Caco-2 (cell line): ENCODE results near the gene CT47C1. TPM values are rescaled to one million over a fixed set of nuclear protein-coding genes. Genes with fewer than 3 reads are reported as not detected.

ENCODE experiments used
- BruUV-seq: library from RNA; stranded (reverse); fragments of 400-500 nt; replicated peaks from 2 replicates; lab custom pipeline; 2021; lab: Mats Ljungman, UMichigan
- CTCF ChIA-PET: fragments of 300-600 bp; sonication (Branson Sonifier 250); formaldehyde crosslinking; loops from one replicate; lab custom pipeline; 2022; ENCODE audit warnings: antibody characterized with exemption; lab: Charles Lee
- POLR2A ChIA-PET: fragments of 300-600 bp; sonication (Branson Sonifier 250); formaldehyde crosslinking; loops from one replicate; lab custom pipeline; 2022; ENCODE audit warnings: antibody characterized with exemption; lab: Charles Lee
- DNase-seq, 2 experiments: peaks; one replicate each; pipeline versions ENCODE4 v3.0.0 to v3.0.0-alpha.2; 2020 to 2022
- H3K27me3 ChIP-seq: replicated peaks from 2 replicates; pipeline ENCODE4 v1.6.0; 2011; ENCODE audit warnings: low read length; ENCODE audit not compliant: control insufficient read depth, insufficient read depth
- H3K36me3 ChIP-seq: 2 replicates; pipeline ENCODE4 v1.5.1; 2011; ENCODE audit warnings: low read length; ENCODE audit not compliant: control insufficient read depth, insufficient read depth
- H3K4me1 ChIP-seq: fragments of 250-450 bp; sonication (Bioruptor Pico); 2 replicates; pipeline ENCODE4 v1.5.1; 2020; ENCODE audit warnings: mild to moderate bottlenecking
- H3K4me3 ChIP-seq: 2 replicates; pipeline ENCODE4 v1.5.1; 2011; ENCODE audit warnings: low read depth, mild to moderate bottlenecking, control low read depth, low read length
- H3K9me3 ChIP-seq: fragments of 250-450 bp; sonication (Bioruptor Pico); 2 replicates; pipeline ENCODE4 v1.5.1; 2020; ENCODE audit warnings: mild to moderate bottlenecking, moderate library complexity
- H3K27ac Mint-ChIP-seq: one replicate; pipeline ENCODE4 v1.8.0; 2022; ENCODE audit warnings: mixed read lengths; ENCODE audit not compliant: unreplicated experiment
- H3K27me3 Mint-ChIP-seq: one replicate; pipeline ENCODE4 v1.8.0; 2022; ENCODE audit warnings: mixed read lengths; ENCODE audit not compliant: insufficient read depth, unreplicated experiment
- H3K36me3 Mint-ChIP-seq: one replicate; pipeline ENCODE4 v1.8.0; 2022; ENCODE audit warnings: mild to moderate bottlenecking, mixed read lengths; ENCODE audit not compliant: insufficient read depth, unreplicated experiment
- H3K4me1 Mint-ChIP-seq: one replicate; pipeline ENCODE4 v1.8.0; 2022; ENCODE audit warnings: low read depth, mixed read lengths; ENCODE audit not compliant: unreplicated experiment
- H3K4me3 Mint-ChIP-seq: one replicate; pipeline ENCODE4 v1.8.0; 2022; ENCODE audit warnings: mild to moderate bottlenecking, moderate library complexity, mixed read lengths; ENCODE audit not compliant: unreplicated experiment
- H3K9me3 Mint-ChIP-seq: one replicate; pipeline ENCODE4 v1.8.0; 2022; ENCODE audit warnings: mixed read lengths; ENCODE audit not compliant: unreplicated experiment
- intact Hi-C: fragments of 100-400 bp; cut with micrococcal nuclease; formaldehyde crosslinking; loops from one replicate; pipeline ENCODE4 v1.10.0; 2022; ENCODE audit not compliant: unreplicated experiment
- total RNA-seq: library from RNA; stranded (reverse); gene quantifications from 2 replicates; pipeline ENCODE4 v1.2.3, GENCODE V29; 2022
- TF ChIP-seq, protein P1 (sequence below), 2 experiments: fragments of 200-600 bp in 1 of 2; IDR thresholded peaks; 1 replicate in 1 of 2; 2 replicates in 1 of 2; pipeline versions ENCODE4 v1.5.1 to v1.8.0; 2011 to 2022; ENCODE audit warnings: antibody characterized with exemption in 1 of 2, control low read depth in 1 of 2, inconsistent platforms in 1 of 2, low read depth in 1 of 2, low read length in 1 of 2, mild to moderate bottlenecking in 1 of 2, moderate library complexity in 1 of 2; ENCODE audit not compliant: insufficient read depth in 1 of 2, severe bottlenecking in 1 of 2, unreplicated experiment in 1 of 2

The CT47C1 gene
- total RNA-seq, 1 experiment from 2014 or later: not detected

DNA sequence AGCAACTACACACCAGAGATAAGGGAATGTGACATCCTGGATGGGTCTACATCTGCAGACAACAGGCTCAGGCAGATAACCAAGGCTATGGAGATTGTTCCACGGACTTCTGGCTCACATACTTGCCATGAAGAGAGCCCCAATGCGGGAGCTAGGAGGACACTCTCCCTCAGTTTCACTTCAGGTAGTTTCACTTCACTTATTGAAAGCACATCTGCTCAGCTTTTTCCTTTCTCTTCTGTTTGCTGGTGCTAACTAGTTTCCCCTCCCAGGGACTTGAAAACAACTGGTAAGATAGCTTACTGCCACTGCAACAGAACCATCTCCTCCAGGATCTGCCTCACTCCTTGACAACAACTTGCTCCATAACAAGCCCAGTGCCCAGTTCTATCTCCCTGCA lies 1.4 kb upstream of the CT47C1 start:
- H3K27me3 ChIP-seq: no peaks in the 10 kb centered on the region
- no peaks in the 10 kb centered on the region for H3K9me3 Mint-ChIP-seq
- no peaks in the 10 kb centered on the region for H3K27me3 Mint-ChIP-seq
- no peaks in the 10 kb centered on the region for H3K4me1 Mint-ChIP-seq
- H3K9me3 ChIP-seq: no peaks in the 10 kb centered on the region
- DNase-seq: no peak
- no peaks in the 10 kb centered on the region for H3K36me3 Mint-ChIP-seq
- H3K36me3 ChIP-seq: no peaks in the 10 kb centered on the region
- H3K27ac Mint-ChIP-seq: no peak overlapping the region
- BruUV-seq: no TSS peak
- TF ChIP-seq, protein P1, sequence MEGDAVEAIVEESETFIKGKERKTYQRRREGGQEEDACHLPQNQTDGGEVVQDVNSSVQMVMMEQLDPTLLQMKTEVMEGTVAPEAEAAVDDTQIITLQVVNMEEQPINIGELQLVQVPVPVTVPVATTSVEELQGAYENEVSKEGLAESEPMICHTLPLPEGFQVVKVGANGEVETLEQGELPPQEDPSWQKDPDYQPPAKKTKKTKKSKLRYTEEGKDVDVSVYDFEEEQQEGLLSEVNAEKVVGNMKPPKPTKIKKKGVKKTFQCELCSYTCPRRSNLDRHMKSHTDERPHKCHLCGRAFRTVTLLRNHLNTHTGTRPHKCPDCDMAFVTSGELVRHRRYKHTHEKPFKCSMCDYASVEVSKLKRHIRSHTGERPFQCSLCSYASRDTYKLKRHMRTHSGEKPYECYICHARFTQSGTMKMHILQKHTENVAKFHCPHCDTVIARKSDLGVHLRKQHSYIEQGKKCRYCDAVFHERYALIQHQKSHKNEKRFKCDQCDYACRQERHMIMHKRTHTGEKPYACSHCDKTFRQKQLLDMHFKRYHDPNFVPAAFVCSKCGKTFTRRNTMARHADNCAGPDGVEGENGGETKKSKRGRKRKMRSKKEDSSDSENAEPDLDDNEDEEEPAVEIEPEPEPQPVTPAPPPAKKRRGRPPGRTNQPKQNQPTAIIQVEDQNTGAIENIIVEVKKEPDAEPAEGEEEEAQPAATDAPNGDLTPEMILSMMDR (IDR thresholded peaks at IDR 0.05; ENCODE audit: insufficient read depth in 1 of 2, low read depth in 1 of 2, low read length in 1 of 2, severe bottlenecking in 1 of 2, unreplicated experiment in 1 of 2): no peak
- POLR2A ChIA-PET: no interaction called here
- no peaks in the 10 kb centered on the region for H3K4me1 ChIP-seq
- CTCF ChIA-PET: no interaction called here
- H3K4me3 ChIP-seq: no peak overlapping the region
- H3K4me3 Mint-ChIP-seq: no peak overlapping the region
- intact Hi-C loops: no loop called here

DNA sequence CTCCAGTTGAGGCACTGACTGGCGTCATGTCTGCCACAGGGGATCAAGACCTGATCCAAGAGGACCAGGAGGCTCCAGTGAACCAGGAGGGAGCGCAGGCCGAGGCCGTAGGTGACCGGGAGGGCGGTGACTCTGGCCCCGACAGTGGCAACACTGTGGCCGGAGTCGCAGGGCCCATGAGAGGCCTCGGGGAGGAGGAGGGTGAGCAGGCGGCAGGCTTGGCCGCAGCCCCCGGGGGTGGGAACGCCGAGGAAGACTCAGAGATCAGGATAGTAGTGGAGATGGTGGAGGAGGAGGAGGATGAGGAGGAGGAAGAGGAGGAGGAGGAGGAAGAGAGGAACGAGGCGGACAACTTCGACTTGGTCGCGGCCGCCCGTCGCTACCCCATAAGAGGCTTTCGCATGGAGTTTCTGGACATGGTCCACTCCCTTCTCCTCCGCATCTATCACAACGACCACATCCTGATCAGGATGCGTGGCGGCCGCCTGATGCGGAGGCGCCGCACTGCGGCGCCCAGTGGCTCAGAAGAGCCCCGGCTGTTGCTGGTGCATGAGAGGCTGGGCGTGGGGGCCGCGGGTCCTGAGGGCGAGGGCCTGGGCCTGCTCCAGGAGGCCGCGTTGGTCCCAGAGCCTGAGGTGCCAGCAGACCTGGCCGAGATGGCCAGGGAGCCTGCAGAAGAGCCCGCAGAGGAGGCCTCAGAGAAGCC lies 560 bp downstream of the CT47C1 start:
- Mint-ChIP-seq H3K9me3 (no peaks in the 10 kb centered on the region), H3K4me3 (no peak overlapping the region), H3K36me3 (no peaks in the 10 kb centered on the region), H3K4me1 (no peaks in the 10 kb centered on the region), H3K27ac (no peak overlapping the region), H3K27me3 (no peaks in the 10 kb centered on the region)
- Histone ChIP-seq H3K4me3 (no peak overlapping the region), H3K9me3 (no peaks in the 10 kb centered on the region), H3K36me3 (no peaks in the 10 kb centered on the region), H3K27me3 (no peaks in the 10 kb centered on the region), H3K4me1 (no peaks in the 10 kb centered on the region)
- ChIA-PET CTCF (no interaction called here), POLR2A (no interaction called here)
- TF ChIP-seq, protein P1 (IDR thresholded peaks at IDR 0.05; ENCODE audit: insufficient read depth in 1 of 2, low read depth in 1 of 2, low read length in 1 of 2, severe bottlenecking in 1 of 2, unreplicated experiment in 1 of 2): no peak
- intact Hi-C loops: no loop called here
- no TSS peak for BruUV-seq
- DNase-seq: no peak

DNA sequence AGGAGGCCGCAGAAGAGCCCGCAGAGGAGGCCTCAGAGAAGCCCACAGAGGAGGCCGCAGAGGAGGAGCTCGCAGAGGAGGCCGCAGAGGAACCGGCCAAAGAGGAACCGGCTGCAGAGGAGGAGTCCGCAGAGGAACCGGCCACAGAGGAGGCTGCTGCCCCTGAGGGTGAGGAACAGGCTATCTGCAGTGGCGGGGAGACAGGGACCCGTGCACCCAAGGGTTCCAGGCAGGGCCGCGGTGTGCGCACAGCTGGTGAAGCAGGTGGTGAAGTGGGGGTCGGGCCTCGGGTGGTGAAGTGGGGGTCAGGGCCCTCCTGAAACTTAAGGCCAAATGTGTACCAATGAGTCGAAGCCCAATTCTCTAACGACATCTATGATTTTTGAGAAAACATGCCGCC lies 1.1 kb downstream of the CT47C1 start:
- intact Hi-C loops: no loop called here
- TF ChIP-seq, protein P1 (IDR thresholded peaks at IDR 0.05; ENCODE audit: insufficient read depth in 1 of 2, low read depth in 1 of 2, low read length in 1 of 2, severe bottlenecking in 1 of 2, unreplicated experiment in 1 of 2): no peak
- Histone ChIP-seq H3K36me3 (no peaks in the 10 kb centered on the region), H3K4me3 (no peak overlapping the region), H3K27me3 (no peaks in the 10 kb centered on the region), H3K9me3 (no peaks in the 10 kb centered on the region), H3K4me1 (no peaks in the 10 kb centered on the region)
- CTCF ChIA-PET: no interaction called here
- Mint-ChIP-seq H3K36me3 (no peaks in the 10 kb centered on the region), H3K4me1 (no peaks in the 10 kb centered on the region), H3K27me3 (no peaks in the 10 kb centered on the region), H3K4me3 (no peak overlapping the region), H3K9me3 (no peaks in the 10 kb centered on the region), H3K27ac (no peak overlapping the region)
- POLR2A ChIA-PET: no interaction called here
- DNase-seq: no peak
- BruUV-seq: no TSS peak
